Stomach (tissue), 4 donors: ENCODE data around the gene ERC2.

Source experiments
- POLR2AphosphoS5 ChIP-seq, 3 donors: sonication (generic); formaldehyde crosslinking; IDR thresholded peaks; one replicate each; pipeline ENCODE4 v1.6.1; 2016; ENCODE audit warnings: antibody characterized with exemption in 3 of 3
- TF ChIP-seq, protein P1 (sequence below), 7 experiments: fragments of 450-650 bp in 4 of 7; fragments of 200-600 bp in 3 of 7; sonication (generic) in 3 of 7; IDR thresholded peaks; one replicate each; pipeline ENCODE4 v1.5.1; 2016 to 2019; ENCODE audit warnings: antibody characterized with exemption in 7 of 7, control low read depth in 2 of 7, mild to moderate bottlenecking in 1 of 7

DNA sequence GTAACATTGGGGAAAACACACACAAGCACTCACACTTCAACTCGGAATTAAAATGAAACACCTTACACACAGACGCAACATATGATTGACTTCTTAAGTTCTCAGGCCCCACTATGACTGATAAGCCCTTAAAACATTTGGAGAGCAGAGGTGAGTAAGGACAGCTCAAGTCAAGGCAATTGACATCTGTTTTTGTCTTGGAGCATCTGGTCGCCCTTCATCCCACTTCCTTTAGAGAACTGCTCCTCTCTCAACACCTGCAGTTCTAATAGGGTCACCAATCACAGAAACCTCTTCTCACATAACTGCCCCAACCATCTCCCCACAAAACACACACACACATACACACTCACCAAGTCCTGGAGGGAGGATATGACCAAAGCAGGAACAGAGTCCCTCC, 43.4 kb downstream of the ERC2 start:
- TF ChIP-seq, protein P1, sequence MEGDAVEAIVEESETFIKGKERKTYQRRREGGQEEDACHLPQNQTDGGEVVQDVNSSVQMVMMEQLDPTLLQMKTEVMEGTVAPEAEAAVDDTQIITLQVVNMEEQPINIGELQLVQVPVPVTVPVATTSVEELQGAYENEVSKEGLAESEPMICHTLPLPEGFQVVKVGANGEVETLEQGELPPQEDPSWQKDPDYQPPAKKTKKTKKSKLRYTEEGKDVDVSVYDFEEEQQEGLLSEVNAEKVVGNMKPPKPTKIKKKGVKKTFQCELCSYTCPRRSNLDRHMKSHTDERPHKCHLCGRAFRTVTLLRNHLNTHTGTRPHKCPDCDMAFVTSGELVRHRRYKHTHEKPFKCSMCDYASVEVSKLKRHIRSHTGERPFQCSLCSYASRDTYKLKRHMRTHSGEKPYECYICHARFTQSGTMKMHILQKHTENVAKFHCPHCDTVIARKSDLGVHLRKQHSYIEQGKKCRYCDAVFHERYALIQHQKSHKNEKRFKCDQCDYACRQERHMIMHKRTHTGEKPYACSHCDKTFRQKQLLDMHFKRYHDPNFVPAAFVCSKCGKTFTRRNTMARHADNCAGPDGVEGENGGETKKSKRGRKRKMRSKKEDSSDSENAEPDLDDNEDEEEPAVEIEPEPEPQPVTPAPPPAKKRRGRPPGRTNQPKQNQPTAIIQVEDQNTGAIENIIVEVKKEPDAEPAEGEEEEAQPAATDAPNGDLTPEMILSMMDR (IDR thresholded peaks at IDR 0.05): no peak
- no peak for TF ChIP-seq POLR2AphosphoS5 (IDR thresholded peaks at IDR 0.05)
